BJ (cell line): ENCODE measurements around the gene KCTD16. TPM values are rescaled to one million over a fixed set of nuclear protein-coding genes. Genes with fewer than 3 reads are reported as not detected.

Experiments
- CTCF ChIA-PET: fragments of 350-600 bp; formaldehyde crosslinking; extraction: SDS; loops from one replicate; lab custom pipeline; 2021; ENCODE audit warnings: antibody characterized with exemption, inconsistent platforms; lab: Yijun Ruan, JAX
- POLR2A ChIA-PET: fragments of 300-600 bp; sonication (Branson Sonifier 250); formaldehyde crosslinking; extraction: SDS; loops from one replicate; lab custom pipeline; 2021; ENCODE audit warnings: antibody characterized with exemption; lab: Charles Lee
- DNase-seq: peaks from one replicate; pipeline ENCODE4 v3.0.0-alpha.2; 2011; ENCODE audit warnings: low read depth
- H3K27me3 ChIP-seq: 2 replicates; pipeline ENCODE4 v1.6.0; 2011; ENCODE audit warnings: low read length; ENCODE audit not compliant: control insufficient read depth, insufficient read depth
- H3K36me3 ChIP-seq: 2 replicates; pipeline ENCODE4 v1.5.1; 2011; ENCODE audit warnings: low read length; ENCODE audit not compliant: control insufficient read depth, insufficient read depth
- H3K4me3 ChIP-seq: 2 replicates; pipeline ENCODE4 v1.5.1; 2011; ENCODE audit warnings: low read depth, mild to moderate bottlenecking, control low read depth, low read length
- polyA plus RNA-seq: library from polyadenylated mRNA; depleted of rRNA; stranded (reverse); fragments of >200 nt; gene quantifications from 2 replicates; pipeline ENCODE4 v1.2.3, GENCODE V29; 2011
- TF ChIP-seq, protein P1 (sequence below): IDR thresholded peaks from 2 replicates; pipeline ENCODE4 v1.5.1; 2011; ENCODE audit warnings: low read depth, mild to moderate bottlenecking, control low read depth, inconsistent platforms, low read length, moderate library complexity; ENCODE audit not compliant: insufficient read depth

KCTD16 gene
- polyA plus RNA-seq, 1 experiment: 1.7 TPM

DNA sequence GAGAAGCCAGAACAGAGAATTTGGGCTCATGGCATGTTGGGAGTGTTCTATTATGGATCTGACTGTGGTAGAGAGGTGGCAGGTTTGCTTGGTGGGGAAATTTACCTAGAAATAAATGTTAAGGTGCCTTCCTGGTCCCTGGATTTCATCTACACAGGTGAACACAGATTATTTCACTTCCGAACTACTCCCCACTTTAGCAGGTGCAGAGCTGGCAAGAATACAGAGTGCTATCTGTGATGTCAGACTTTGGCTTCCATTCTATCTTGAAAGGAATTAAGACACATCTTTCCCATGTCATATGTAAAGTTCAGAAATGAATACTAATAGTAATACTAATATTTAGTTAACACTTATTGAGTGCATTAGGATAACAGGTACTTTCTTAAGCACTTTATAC, 234.0 kb downstream of the KCTD16 start:
- ChIA-PET POLR2A (no interaction called here), CTCF (interaction anchor here (1.1 kb wide), 1 partner anchor 21 kb away, joined by 4 read pairs; no protein-coding TSS in a partner anchor)
- no peak for DNase-seq
- Histone ChIP-seq H3K36me3 (no peaks in the 10 kb centered on the region), H3K27me3 (no peaks in the 10 kb centered on the region), H3K4me3 (no peak overlapping the region)
- TF ChIP-seq, protein P1, sequence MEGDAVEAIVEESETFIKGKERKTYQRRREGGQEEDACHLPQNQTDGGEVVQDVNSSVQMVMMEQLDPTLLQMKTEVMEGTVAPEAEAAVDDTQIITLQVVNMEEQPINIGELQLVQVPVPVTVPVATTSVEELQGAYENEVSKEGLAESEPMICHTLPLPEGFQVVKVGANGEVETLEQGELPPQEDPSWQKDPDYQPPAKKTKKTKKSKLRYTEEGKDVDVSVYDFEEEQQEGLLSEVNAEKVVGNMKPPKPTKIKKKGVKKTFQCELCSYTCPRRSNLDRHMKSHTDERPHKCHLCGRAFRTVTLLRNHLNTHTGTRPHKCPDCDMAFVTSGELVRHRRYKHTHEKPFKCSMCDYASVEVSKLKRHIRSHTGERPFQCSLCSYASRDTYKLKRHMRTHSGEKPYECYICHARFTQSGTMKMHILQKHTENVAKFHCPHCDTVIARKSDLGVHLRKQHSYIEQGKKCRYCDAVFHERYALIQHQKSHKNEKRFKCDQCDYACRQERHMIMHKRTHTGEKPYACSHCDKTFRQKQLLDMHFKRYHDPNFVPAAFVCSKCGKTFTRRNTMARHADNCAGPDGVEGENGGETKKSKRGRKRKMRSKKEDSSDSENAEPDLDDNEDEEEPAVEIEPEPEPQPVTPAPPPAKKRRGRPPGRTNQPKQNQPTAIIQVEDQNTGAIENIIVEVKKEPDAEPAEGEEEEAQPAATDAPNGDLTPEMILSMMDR: no peak

DNA sequence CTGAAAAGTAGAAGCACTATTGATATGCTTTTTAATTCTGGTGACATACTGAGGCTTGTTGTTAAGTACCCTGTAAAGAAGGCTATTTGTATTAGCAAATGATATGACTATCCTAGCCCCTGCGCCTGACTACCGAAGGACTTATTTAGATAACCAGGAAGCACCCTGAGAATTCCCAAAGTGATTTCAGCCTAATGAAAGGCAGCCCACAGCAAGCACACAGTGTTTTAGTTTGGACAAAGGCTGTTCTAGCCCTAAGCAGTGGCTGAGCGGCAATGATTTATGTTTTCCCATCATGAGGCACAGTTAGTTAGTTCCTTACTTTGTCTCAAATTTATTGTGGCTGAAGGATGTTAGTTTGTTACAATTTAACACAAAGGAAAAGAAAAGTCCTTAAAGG, 235.3 kb downstream of the KCTD16 start:
- no peak for DNase-seq
- ChIA-PET POLR2A (no interaction called here), CTCF (no interaction called here)
- no peak overlapping the region for H3K4me3 ChIP-seq
- TF ChIP-seq, protein P1: no peak
- no peaks in the 10 kb centered on the region for H3K27me3 ChIP-seq
- no peaks in the 10 kb centered on the region for H3K36me3 ChIP-seq

DNA sequence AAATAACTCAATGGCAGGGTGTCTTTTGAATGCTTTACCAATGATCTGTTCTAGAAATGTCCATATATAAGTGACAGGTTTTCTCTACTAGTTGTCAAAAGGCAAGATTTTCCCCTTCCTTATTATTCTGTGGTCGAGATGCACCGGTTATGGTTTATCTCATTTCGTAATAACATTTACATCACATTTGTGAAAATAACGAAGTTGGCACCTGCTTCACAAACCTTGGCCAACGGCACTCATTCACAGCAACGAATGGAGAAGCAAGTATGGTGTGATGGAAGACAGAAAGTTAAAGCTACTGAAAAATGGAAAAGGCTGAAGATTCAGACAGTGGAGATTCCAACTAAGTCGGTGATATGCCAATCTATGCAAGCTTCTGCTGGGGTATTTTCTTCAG, 235.8 kb downstream of the KCTD16 start:
- ChIA-PET POLR2A (no interaction called here), CTCF (no interaction called here)
- no peak for DNase-seq
- H3K27me3 ChIP-seq: no peaks in the 10 kb centered on the region
- H3K36me3 ChIP-seq: no peaks in the 10 kb centered on the region
- TF ChIP-seq, protein P1: no peak
- no peak overlapping the region for H3K4me3 ChIP-seq

DNA sequence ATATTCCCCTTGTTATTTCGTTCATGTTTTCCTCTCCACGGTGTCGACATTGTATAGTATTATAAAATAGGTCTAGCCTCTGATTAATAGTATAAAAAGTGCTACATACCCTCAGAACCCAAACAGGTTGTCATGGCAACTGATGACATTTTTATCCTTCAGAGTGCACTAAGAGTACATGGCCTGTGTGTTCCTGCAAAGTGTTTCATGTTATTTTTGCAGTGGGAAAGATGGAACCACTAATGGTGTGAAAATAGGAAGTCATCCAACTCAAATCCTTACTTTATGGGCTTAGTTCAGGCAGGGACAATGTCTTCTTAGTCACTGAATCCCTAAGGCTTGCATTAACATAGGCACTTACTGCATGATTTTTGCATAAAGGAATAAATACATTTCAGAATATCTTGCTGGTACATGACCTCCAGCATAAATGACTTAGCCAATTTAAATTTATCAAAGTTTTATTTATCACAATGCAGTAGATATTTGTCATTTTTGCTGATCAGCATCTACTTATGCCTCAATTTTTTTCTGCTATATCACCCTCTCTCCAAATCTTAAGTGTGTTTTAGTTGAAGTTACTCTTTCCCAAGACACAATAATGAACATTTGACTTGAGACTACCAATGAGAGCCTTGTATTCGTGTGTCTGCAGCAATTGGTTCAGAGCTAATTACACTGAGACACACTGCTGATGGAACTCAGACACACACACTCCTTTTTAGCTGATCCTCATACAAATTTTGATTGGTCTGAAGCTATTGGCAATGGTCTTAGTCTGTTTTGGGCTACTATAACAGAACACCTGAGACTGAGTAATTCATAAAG, 243.7 kb downstream of the KCTD16 start:
- no peak for DNase-seq
- no peaks in the 10 kb centered on the region for H3K27me3 ChIP-seq
- H3K36me3 ChIP-seq: no peaks in the 10 kb centered on the region
- ChIA-PET POLR2A (no interaction called here), CTCF (no interaction called here)
- H3K4me3 ChIP-seq: no peak overlapping the region
- TF ChIP-seq, protein P1: no peak

DNA sequence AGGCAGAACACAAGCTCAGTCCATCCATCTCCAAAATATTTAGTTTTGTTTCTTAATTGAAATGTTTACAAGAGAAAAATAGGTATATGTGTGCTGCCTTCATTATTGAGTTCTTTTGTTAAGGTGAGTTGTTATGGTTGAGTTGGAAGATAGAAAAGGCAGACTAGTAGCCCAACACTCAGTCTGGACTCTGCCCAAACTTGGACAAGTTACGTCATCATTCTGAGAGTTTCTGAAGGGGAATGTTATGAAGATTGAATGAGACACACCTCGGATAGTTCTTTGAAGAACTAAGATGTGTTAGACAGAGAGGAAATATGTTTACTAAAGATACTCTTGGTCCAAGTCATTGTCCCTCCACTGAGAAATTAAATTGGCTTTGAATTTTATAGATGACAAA, 245.5 kb downstream of the KCTD16 start:
- CTCF ChIA-PET: interaction anchor here (1.2 kb wide), 1 partner anchor 11 kb away, joined by 3 read pairs; no protein-coding TSS in a partner anchor
- POLR2A ChIA-PET: no interaction called here
- H3K4me3 ChIP-seq: no peak overlapping the region
- TF ChIP-seq, protein P1: no peak
- H3K27me3 ChIP-seq: no peaks in the 10 kb centered on the region
- DNase-seq: no peak
- H3K36me3 ChIP-seq: no peaks in the 10 kb centered on the region
